Fibroblast of mammary gland (primary cell): ENCODE measurements around the gene KRT9.
"Not testable (repeated sequence)": the region's sequence is repeated elsewhere in the genome, so short reads cannot be mapped to it uniquely, and the experiment has no call there.

Source experiments
- DNase-seq: peaks from one replicate; pipeline ENCODE4 v3.0.0-alpha.2; 2010; ENCODE audit warnings: low read depth
- H3K4me3 ChIP-seq: 2 replicates; pipeline ENCODE4 v1.5.1; 2011; ENCODE audit warnings: low read depth, mild to moderate bottlenecking, low read length, moderate library complexity; ENCODE audit not compliant: control insufficient read depth
- TF ChIP-seq, protein P1 (sequence below): conservative IDR thresholded peaks from 2 replicates; pipeline ENCODE4 v1.5.1; 2011; ENCODE audit warnings: low read depth, low read length, inconsistent platforms; ENCODE audit not compliant: control insufficient read depth, insufficient read depth

Gene KRT9

DNA sequence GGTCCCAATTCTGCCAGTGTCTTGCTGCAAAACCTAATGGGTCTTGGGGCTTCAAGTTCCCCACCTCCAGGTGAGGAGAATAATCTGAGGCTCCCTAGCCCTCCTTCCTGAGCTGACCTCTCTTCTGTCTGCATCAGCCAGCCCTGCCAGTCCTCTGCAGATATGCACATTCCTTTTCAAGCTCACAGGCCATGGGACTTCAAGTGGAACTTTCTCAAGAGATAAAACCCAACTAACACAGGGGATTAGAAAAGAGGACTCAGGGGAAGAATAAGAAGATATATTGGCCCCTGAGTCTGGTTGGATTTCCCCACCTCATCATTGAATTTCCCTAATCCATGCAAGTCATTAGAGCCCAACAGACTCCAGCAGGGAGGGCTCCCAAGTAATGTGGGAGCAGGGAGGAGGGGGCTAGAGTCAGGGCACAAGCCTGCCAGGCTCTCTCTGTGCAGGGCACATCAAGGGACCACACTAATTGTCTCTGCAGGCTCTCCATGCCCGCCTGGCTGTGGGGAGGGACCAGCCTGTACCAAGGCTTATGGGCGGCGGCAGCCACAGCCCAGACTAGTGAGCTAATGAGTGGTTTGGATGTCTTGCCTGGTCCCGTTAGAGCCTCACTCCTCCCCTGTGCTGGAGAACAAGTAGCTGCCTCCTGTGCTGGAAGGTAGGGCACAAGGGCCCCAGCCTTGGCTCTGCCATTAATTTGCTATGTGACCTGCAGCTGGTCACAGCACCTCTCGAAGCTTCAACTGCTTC, 13.6 kb upstream of the KRT9 start:
- no peak overlapping the region for H3K4me3 ChIP-seq
- DNase-seq, result no peak
- TF ChIP-seq, protein P1, sequence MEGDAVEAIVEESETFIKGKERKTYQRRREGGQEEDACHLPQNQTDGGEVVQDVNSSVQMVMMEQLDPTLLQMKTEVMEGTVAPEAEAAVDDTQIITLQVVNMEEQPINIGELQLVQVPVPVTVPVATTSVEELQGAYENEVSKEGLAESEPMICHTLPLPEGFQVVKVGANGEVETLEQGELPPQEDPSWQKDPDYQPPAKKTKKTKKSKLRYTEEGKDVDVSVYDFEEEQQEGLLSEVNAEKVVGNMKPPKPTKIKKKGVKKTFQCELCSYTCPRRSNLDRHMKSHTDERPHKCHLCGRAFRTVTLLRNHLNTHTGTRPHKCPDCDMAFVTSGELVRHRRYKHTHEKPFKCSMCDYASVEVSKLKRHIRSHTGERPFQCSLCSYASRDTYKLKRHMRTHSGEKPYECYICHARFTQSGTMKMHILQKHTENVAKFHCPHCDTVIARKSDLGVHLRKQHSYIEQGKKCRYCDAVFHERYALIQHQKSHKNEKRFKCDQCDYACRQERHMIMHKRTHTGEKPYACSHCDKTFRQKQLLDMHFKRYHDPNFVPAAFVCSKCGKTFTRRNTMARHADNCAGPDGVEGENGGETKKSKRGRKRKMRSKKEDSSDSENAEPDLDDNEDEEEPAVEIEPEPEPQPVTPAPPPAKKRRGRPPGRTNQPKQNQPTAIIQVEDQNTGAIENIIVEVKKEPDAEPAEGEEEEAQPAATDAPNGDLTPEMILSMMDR, result no peak

DNA sequence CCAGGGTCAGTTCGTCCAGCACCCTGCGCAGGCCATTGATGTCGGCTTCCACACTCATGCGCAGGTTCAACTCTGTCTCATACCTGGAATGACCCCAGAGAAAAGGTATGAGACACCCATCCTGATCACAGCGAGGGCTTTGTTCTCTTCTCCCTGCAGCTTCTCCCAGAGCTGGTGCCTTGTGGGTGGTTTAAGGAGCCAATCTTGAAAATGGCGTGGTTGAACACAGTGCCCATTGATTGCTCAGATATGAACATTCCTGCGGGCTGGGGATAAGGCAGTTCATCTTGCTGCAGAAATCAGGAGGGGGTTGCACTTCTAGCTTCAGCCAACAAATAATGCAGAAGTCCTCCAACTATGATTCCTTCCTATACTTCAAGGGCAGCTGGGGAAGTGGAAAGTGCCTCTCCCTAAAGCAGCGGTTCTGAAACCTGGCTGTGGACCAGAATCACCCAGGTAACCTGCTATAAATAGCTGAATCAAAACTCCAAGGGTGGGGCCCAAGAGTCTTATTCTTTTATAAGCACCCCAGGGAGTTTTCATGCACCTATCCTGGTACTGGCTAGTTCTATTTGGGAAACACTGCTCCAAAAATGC, 12.6 kb upstream of the KRT9 start:
- not testable (repeated sequence) for DNase-seq, H3K4me3 ChIP-seq

DNA sequence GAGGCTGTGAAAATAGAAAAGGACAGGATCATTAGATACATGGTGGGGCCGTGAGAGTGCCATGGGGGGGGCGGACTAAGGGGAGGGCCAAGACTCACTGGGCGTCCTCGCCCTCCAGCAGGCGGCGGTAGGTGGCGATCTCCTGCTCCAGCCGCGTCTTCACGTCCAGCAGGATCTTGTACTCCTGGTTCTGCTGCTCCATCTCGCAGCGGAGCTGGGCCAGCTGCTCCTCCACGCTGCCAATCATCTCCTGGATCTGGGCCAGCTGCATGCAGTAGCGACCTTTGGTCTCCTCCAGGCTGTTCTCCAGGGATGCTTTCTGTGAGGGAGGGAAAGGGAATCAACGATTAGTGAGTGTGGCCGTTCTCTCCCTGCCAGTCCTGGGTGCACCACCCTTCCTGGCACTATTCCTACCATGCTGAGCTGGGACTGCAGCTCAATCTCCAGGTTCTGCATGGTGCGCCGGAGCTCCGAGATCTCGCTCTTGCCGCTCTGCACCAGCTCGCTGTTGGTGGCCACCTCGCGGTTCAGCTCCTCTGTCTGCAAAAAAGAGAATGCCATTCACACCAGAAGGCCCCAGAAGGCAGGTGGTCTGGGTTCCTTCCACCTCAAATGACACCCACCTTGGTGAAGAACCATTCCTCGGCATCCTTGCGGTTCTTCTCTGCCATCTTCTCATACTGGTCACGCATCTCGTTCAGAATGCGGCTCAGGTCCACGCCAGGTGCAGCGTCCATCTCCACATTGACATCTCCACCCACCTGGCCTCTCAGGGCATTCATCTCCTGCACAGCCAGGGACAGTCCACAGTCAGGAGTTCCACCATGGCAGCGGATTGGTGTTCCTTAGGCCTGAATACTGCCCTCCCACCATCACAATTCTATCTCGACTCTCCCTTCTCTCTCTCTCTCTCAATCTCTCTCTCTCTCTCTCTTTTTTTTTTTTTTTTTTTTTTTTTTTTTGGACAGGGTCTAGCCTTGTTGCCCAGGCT, 11.6 kb upstream of the KRT9 start:
- H3K4me3 ChIP-seq, result no peak overlapping the region
- no peak for DNase-seq
- TF ChIP-seq, protein P1, result no peak

DNA sequence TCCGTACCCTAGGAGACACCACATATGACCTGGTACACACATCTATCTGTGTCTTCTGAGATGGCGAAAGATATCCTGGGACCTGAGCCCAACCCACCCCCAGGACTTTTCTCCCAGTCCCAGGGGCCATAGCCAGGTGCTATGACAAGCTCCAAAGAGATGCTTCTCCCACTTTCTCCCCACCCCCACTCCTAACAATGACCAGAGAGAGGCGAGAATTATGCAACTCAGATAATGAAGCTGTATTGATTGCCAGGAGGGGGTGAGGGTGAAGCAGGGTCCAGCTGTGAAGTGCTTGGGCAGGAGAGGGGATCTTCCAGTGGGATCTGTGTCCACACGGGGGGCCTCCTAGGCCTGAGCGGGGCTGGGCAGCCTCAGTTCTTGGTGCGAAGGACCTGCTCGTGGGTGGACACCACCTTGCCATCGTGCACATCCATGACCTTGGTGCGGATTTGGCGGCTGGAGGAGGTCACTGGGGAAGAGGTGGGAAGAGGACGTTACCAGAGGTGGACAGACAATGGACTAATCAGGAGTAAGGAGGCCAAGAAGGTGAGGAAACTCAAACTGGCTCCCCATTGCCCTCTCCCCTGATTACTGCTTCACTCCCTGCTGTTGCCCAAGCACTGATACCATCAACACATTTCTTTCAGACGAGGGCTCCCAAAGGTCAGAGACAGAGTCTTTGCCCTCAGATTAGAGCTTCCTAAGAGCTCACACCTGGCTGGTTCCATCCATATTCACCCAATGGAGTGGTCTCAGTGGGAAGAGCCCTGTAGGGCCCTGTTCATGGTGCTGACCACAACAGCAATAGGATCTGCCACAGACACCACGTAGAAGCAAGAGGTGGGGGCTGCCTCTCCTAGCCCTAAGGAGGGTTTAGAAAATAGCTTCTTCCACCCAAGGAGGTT, 10.5 kb upstream of the KRT9 start:
- H3K4me3 ChIP-seq, DNase-seq: not testable (repeated sequence)

DNA sequence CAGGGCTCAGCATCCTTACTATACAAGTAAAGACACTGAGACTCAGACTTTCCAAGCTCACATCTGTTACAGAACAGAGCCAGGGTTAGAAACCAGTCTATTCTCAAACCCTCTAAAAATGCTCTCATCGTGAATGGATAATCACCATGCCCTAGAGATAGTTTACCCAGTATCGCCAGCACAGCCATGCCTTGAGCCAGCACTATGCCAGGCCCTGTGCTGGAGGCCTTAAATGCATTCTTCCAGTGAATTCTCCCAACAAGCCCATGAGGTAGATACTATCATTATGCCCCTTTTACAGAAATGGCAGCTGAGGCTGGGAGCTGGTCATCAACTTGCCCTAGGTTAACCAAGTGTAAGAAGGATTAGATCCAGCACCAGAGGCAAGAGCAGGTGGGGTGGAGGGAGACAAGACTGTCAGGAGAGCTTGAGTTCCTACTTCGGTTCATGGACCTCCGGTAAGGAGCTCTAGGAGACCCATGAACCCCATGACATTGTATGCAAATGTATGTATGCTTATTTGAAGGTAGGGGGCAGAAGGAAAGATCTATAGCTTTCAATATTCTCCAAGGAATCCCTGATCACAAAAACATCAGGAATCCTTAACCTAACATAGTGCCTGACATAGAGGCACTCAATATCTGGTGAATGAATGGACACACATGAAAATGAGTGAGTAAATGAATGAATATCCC, 9.7 kb upstream of the KRT9 start:
- TF ChIP-seq, protein P1, result no peak

DNA sequence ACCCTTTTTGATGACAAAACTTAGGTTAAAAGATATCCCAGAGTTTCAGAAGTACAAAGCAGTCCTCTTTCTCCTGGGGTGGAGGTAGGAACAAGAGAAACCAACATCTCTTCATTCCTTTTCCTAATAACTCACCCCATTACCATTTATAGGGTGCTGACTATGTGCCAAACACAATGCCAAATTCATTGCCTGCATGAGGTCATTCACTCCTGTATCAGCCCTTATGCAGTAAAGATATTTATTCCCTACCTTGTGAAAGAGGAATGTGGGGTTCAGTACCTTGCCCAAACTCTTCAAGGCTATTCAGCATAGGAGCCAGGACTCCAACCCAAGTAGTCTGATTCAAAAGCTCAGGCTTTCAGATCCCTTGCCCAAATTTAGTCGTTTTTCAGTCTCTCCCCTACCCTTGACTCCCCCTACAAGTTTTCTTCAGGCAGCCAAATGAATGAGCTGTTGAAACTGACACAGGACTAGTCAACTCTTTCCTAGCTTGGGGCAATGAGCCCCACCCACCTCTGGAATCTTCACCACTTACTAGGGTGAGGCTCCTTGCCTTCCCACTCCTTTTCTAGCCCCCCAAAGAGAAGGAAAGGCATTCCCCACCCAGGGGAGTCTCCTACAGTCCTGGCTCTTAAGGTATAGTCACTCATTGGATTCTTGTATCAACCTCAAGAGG, 9.0 kb upstream of the KRT9 start:
- DNase-seq, result no peak

More for the DNA sequence above, 9.7 kb upstream of the KRT9 start:
- no peak overlapping the region for H3K4me3 ChIP-seq
- no peak for DNase-seq

More for the DNA sequence above, 9.0 kb upstream of the KRT9 start:
- no peak overlapping the region for H3K4me3 ChIP-seq
- TF ChIP-seq, protein P1, result no peak
